Pancreas (tissue), 10 donors: ENCODE measurements around the gene GOT1. TPM values are rescaled to one million over a fixed set of nuclear protein-coding genes. Genes with fewer than 3 reads are reported as not detected.

Experiments
- ATAC-seq, 4 donors: fragments of 200-7000 bp; cut with Tn5 transposase; one replicate each; pipeline versions ENCODE4 v1.8.0 to v1.9.1; 2020; ENCODE audit warnings: mild to moderate bottlenecking in 4 of 4, moderate library complexity in 4 of 4
- DNase-seq, 6 donors: peaks; one replicate each; pipeline ENCODE4 v3.0.0-alpha.2; 2020
- FAIRE-seq: peaks from 2 replicates; lab custom pipeline; 2012; peaks lifted over from hg19 to GRCh38; lab: Jason Lieb, UNC
- H3K27ac ChIP-seq, 4 donors: fragments of 200-600 bp; sonication (generic); 1 replicate in 3 of 4; 2 replicates in 1 of 4; pipeline versions ENCODE4 v1.5.0 to v1.8.0; 2020
- H3K27me3 ChIP-seq, 4 donors: fragments of 200-600 bp; one replicate each; pipeline ENCODE4 v1.8.0; 2021
- H3K36me3 ChIP-seq, 3 donors: fragments of 200-600 bp; sonication (generic) in 1 of 3; one replicate each; pipeline versions ENCODE4 v1.5.0 to v1.8.0; 2020 to 2021
- H3K4me1 ChIP-seq, 3 donors: fragments of 200-600 bp; one replicate each; pipeline ENCODE4 v1.8.0; 2021
- H3K4me3 ChIP-seq, 4 donors: fragments of 200-600 bp; sonication (generic) in 2 of 4; one replicate each; pipeline versions ENCODE4 v1.5.0 to v1.8.0; 2020 to 2021
- H3K9me3 ChIP-seq, 4 donors: fragments of 200-600 bp; one replicate each; pipeline ENCODE4 v1.8.0; 2021
- CTCF ChIP-seq, 4 donors: fragments of 200-600 bp; sonication (generic) in 3 of 4; IDR thresholded peaks; one replicate each; pipeline versions ENCODE4 v1.5.0 to v1.8.0; 2021; ENCODE audit warnings: antibody characterized with exemption in 4 of 4
- WGBS, 2 donors: extraction: QIAGEN DNeasy Blood & Tissue Kit; methylation state at CpG; one replicate each; pipeline ENCODE4 v1.1.7; 2013; 5-methylcytosine and 5-hydroxymethylcytosine counted together
- intact Hi-C, 3 donors: fragments of 100-400 bp; cut with DNase I; formaldehyde crosslinking; loops; one replicate each; pipeline versions ENCODE4 v1.11.1 to v1.14.2; 2022
- polyA plus RNA-seq, 2 donors: library from polyadenylated mRNA; stranded (reverse); fragments of 200-250 nt; gene quantifications; one replicate each; pipeline ENCODE4 v1.2.3, GENCODE V29; 2013
- total RNA-seq, 6 donors: library from RNA; stranded (reverse); fragmentation: NEBNext Ultra II Directional in 4 of 6; extraction: Animal tissue kit (Norgen Biotek cat#: 25700) in 4 of 6; gene quantifications; one replicate each; pipeline versions ENCODE4 v1.2.1 to v1.2.4, GENCODE V29; 2021 to 2023
- donor health status: healthy with polysubstance abuse.
- donor health status: DM: no; HTN: no; CAD: no; lungs with moderate emphysema.
- donor health status: DM: no; HTN: no; CAD: no.
- donor health status: control.
- donor health status: control.
- donor health status: Bipolar disorder and iron deficiency.
- donor health status: DM: yes; HTN: yes; CAD: no.
- donor health status: DM: no; HTN: no; CAD: no.
- donor health status: DM: no; HTN: no; CAD: no.
- donor health status: DM: yes; HTN: yes; CAD: no.

GOT1 gene
- total and polyA plus RNA-seq, 8 donors: 8.0 to 34.0 (median 14.1) TPM

- H3K27me3 ChIP-seq: no peaks in the 10 kb centered on the region
- TF ChIP-seq CTCF (IDR thresholded peaks at IDR 0.05): no peak
- WGBS, 2 donors: 1% methylated on average over 20 of the region's 20 CpGs
- peak; percentile 35 to 55 (median 42) for ATAC-seq
- no peak for FAIRE-seq
- H3K9me3 ChIP-seq: no peaks in the 10 kb centered on the region
- H3K4me3 ChIP-seq: peak overlapping the region; percentile 43 to 88 (median 68)
- H3K4me1 ChIP-seq: peaks cover 11 to 17% (median 16%) of the 10 kb centered on the region in 3 donors
- intact Hi-C loops: no loop called here
- peak in 5 of 6 donors; percentile 52 to 79 (median 70) for DNase-seq
- H3K36me3 ChIP-seq: no peaks in the 10 kb centered on the region
- H3K27ac ChIP-seq: peak overlapping the region; percentile 90 to 97 (median 92)
Measured at GRCh38 chr10:99431190-99431760, 851 bp upstream of the GOT1 start.

DNA sequence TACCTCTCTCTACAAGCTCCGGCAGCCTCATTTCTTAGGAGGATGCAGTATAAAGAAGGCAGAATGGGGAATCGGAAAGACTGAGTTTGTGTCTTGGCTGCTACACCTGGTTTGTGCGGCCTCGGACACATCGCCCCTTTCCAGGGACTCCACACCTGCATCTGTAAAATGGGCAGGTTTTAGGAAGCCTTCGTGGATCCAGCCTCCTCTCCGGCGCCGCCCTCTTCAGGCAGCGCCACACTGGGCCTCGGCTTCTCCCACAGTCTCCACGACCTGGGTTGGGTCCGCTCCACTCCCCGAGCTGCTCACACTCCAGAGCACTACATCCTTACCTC is 341 bp downstream of the GOT1 start:
- peaks cover 15 to 24% (median 16%) of the 10 kb centered on the region in 3 donors for H3K4me1 ChIP-seq

GRCh38 chr10:99429517-99430095 is 818 bp downstream of the GOT1 start:
- no peak for FAIRE-seq
- no peak for TF ChIP-seq CTCF (IDR thresholded peaks at IDR 0.05)
- H3K4me3 ChIP-seq: peak overlapping the region; percentile 48 to 88 (median 65)
- H3K9me3 ChIP-seq: no peaks in the 10 kb centered on the region
- DNase-seq: no peak
- WGBS, 2 donors: 9% methylated on average over 6 of the region's 6 CpGs
- peaks cover 0 to 4% (median 0%) of the 10 kb centered on the region in 3 donors for H3K36me3 ChIP-seq
- H3K27ac ChIP-seq: peak overlapping the region; percentile 71 to 95 (median 79)
- no peak for ATAC-seq
- peaks cover 15 to 24% (median 16%) of the 10 kb centered on the region in 3 donors for H3K4me1 ChIP-seq
- no peaks in the 10 kb centered on the region for H3K27me3 ChIP-seq
- intact Hi-C loops: no loop called here

More for the DNA sequence above, 341 bp downstream of the GOT1 start:
- H3K9me3 ChIP-seq: no peaks in the 10 kb centered on the region
- peak overlapping the region; percentile 71 to 95 (median 79) for H3K27ac ChIP-seq
- no peaks in the 10 kb centered on the region for H3K27me3 ChIP-seq
- peaks cover 0 to 3% (median 0%) of the 10 kb centered on the region in 3 donors for H3K36me3 ChIP-seq
- H3K4me3 ChIP-seq: peak overlapping the region; percentile 48 to 88 (median 65)
- WGBS, 2 donors: 3% methylated on average over 14 of the region's 14 CpGs
- TF ChIP-seq CTCF (IDR thresholded peaks at IDR 0.05): no peak
- intact Hi-C loops: no loop called here
- FAIRE-seq: no peak
- DNase-seq: no peak
- ATAC-seq: peak; percentile 1 to 15 (median 4)

DNA sequence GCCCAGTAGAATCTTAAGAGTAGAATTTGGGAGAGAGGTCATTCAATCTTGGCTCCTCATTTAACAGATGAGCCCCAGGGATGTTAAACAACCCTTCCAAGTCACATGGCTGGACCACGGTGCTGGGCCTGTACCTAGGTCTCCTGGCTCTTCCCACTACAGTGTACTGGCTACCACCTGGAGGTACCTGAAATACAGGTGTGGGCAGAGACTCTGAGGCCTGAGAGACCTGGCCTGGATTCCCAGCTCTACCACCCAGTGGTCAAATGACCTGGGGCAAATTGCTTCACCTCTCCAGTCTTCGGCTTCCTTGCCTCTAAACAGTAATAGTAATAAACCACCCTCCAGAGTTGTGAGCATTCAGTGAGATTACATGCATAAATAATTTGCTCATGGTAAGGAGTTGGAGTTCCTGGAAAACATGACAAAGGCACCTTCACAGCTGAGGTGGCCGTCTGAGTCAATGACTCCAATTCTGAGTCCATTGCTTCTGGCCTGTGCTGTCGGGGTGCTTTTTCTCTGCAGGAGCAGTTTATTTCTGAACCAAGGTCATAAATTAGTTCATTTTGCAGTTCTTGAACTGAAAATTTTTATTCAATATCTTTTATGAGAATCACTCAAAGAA is 2.7 kb downstream of the GOT1 start:
- H3K27me3 ChIP-seq: no peaks in the 10 kb centered on the region
- peaks cover 0 to 4% (median 0%) of the 10 kb centered on the region in 3 donors for H3K36me3 ChIP-seq
- H3K4me1 ChIP-seq: peaks cover 6 to 24% (median 10%) of the 10 kb centered on the region in 3 donors
- no peak for ATAC-seq
- no peak for DNase-seq
- intact Hi-C loops: no loop called here
- H3K27ac ChIP-seq: no peak overlapping the region
- H3K4me3 ChIP-seq: no peak overlapping the region
- H3K9me3 ChIP-seq: no peaks in the 10 kb centered on the region
- 62 to 78% methylated on average over 4 of the region's 4 CpGs for WGBS, 2 donors
- no peak for FAIRE-seq
- TF ChIP-seq CTCF (IDR thresholded peaks at IDR 0.05): no peak
